Activated CD4-positive, alpha-beta T cell treated with anti-CD3 and anti-CD28 coated beads for 36 hours (primary cell): Measurements from ENCODE around the gene DNAI4. TPM values are rescaled to one million over a fixed set of nuclear protein-coding genes. Genes with fewer than 3 reads are reported as not detected.
"Not testable (repeated sequence)": the region's sequence is repeated elsewhere in the genome, so short reads cannot be mapped to it uniquely, and the experiment has no call there.

Source experiments
- ATAC-seq: fragments of 200-7000 bp; cut with Tn5 transposase; one replicate; pipeline ENCODE4 v1.10.0; 2021; ENCODE audit warnings: mild to moderate bottlenecking, moderate library complexity
- CTCF ChIA-PET: fragments of 350-600 bp; sonication (Branson Sonifier 250); formaldehyde crosslinking; loops from one replicate; lab custom pipeline; 2021; ENCODE audit warnings: antibody characterized with exemption; lab: Charles Lee
- POLR2A ChIA-PET: fragments of 350-600 bp; sonication (Branson Sonifier 250); formaldehyde crosslinking; loops from one replicate; lab custom pipeline; 2021; ENCODE audit warnings: antibody characterized with exemption, inconsistent platforms; lab: Charles Lee
- DNase-seq: peaks from one replicate; pipeline ENCODE4 v3.0.0-alpha.2; 2020
- H3K27ac Mint-ChIP-seq: one replicate; pipeline ENCODE4 v1.8.0; 2021; ENCODE audit warnings: mixed read lengths
- H3K27me3 Mint-ChIP-seq: one replicate; pipeline ENCODE4 v1.8.0; 2021; ENCODE audit warnings: mixed read lengths
- H3K36me3 Mint-ChIP-seq: one replicate; pipeline ENCODE4 v1.8.0; 2021; ENCODE audit warnings: low read depth, mixed read lengths
- H3K4me1 Mint-ChIP-seq: one replicate; pipeline ENCODE4 v1.8.0; 2021; ENCODE audit warnings: mixed read lengths
- H3K4me3 Mint-ChIP-seq: one replicate; pipeline ENCODE4 v1.8.0; 2021; ENCODE audit warnings: mild to moderate bottlenecking, moderate library complexity, mixed read lengths
- H3K9me3 Mint-ChIP-seq: one replicate; pipeline ENCODE4 v1.8.0; 2021; ENCODE audit warnings: low read depth, mixed read lengths
- intact Hi-C, 2 experiments: fragments of 100-400 bp; cut with DNase I in 1 of 2; cut with micrococcal nuclease in 1 of 2; formaldehyde crosslinking; loops; one replicate each; pipeline versions ENCODE4 v1.14.2 to v1.15.1; 2022 to 2024; cut with DNase I, micrococcal nuclease
- total RNA-seq, 2 experiments: library from RNA; stranded (reverse); gene quantifications; one replicate each; pipeline ENCODE4 v1.2.3, GENCODE V29; 2021

DNAI4 gene
- total RNA-seq, 2 experiments from 2014 or later = 0.87 to 3.6 TPM

DNA sequence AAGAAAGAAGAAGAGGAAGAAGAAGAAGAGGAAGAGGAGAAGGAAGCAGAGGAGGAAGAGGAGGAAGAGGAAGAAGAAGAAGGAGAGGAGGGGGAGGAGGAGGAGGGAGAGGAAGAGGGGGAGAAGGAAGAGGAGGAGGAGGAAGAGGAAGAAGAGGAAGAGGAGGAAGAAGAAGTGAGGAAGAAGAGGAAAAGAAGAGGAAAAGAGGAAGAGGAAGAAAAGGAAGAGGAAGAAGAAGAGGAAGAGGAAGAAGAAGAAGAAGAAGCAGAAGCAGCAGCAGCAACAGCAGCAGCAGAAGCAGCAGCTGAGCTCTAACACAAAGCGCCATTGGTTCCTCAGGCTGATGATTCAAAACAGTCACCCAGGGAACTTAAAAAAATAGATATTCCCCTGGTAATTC is 34.0 kb downstream of the DNAI4 start:
- DNase-seq (no peak), ATAC-seq (no peak)
- intact Hi-C loops = no loop called here
- no peaks in the 10 kb centered on the region for H3K36me3 Mint-ChIP-seq
- no peak overlapping the region for H3K27ac Mint-ChIP-seq
- H3K27me3 Mint-ChIP-seq = no peaks in the 10 kb centered on the region
- no peak overlapping the region for H3K4me3 Mint-ChIP-seq
- no peaks in the 10 kb centered on the region for H3K9me3 Mint-ChIP-seq
- ChIA-PET POLR2A (no interaction called here), CTCF (no interaction called here)
- H3K4me1 Mint-ChIP-seq = no peaks in the 10 kb centered on the region

GRCh38 chr1:66889030-66889429 is 35.6 kb downstream of the DNAI4 start:
- H3K36me3 Mint-ChIP-seq = no peaks in the 10 kb centered on the region
- ChIA-PET POLR2A (interaction anchor here (0.7 kb wide), 1 partner anchor 541 kb away, joined by 3 read pairs; the partner anchor contains the start of gene SERBP1), CTCF (no interaction called here)
- no peak overlapping the region for H3K4me3 Mint-ChIP-seq
- H3K27me3 Mint-ChIP-seq = no peaks in the 10 kb centered on the region
- intact Hi-C loops = no loop called here
- H3K9me3 Mint-ChIP-seq = no peaks in the 10 kb centered on the region
- H3K27ac Mint-ChIP-seq = no peak overlapping the region
- no peaks in the 10 kb centered on the region for H3K4me1 Mint-ChIP-seq
- DNase-seq (no peak), ATAC-seq (no peak)

DNA sequence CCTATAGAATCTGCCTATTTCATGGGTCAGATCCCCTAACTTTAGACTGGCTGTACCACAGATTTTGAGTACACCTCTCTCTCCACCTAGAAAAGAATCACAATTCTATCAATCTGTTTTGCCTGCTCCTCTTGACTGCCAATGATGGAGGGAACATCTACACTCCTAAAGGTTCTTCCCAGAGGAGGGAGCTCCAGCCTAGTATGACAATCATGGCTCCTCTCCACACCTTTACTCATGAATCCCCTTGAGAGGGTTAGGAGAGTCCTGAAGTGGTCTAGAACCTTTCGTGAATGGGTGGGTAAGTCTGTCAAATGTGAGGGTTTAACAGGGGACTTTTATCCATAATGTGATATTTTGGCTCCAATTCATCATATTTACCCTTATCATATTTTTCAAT is 48.0 kb downstream of the DNAI4 start:
- Mint-ChIP-seq H3K4me3 (no peak overlapping the region), H3K27ac (no peak overlapping the region), H3K4me1 (no peaks in the 10 kb centered on the region), H3K27me3 (no peaks in the 10 kb centered on the region), H3K9me3 (peaks cover 18% of the 10 kb centered on the region), H3K36me3 (peaks cover 7% of the 10 kb centered on the region)
- intact Hi-C loops = no loop called here
- CTCF ChIA-PET = no interaction called here
- DNase-seq = no peak
- ATAC-seq = no peak
- POLR2A ChIA-PET = no interaction called here

- DNase-seq (no peak), ATAC-seq (no peak)
- Mint-ChIP-seq H3K4me1 (no peaks in the 10 kb centered on the region), H3K4me3 (no peak overlapping the region), H3K36me3 (no peaks in the 10 kb centered on the region), H3K27ac (no peak overlapping the region), H3K27me3 (no peaks in the 10 kb centered on the region), H3K9me3 (peaks cover under 1% of the 10 kb centered on the region)
- ChIA-PET CTCF (interaction anchor here (0.8 to 1.2 kb wide), 3 partner anchors 29 to 148 kb away, joined by 3 to 5 read pairs (median 4); no protein-coding TSS in a partner anchor), POLR2A (no interaction called here)
- intact Hi-C loops = no loop called here
Measured at GRCh38 chr1:66873111-66873510, 51.5 kb downstream of the DNAI4 start.

- H3K4me3 Mint-ChIP-seq, H3K27ac Mint-ChIP-seq, DNase-seq, H3K4me1 Mint-ChIP-seq, ATAC-seq, H3K9me3 Mint-ChIP-seq, H3K27me3 Mint-ChIP-seq, H3K36me3 Mint-ChIP-seq, intact Hi-C loops, POLR2A ChIA-PET: not testable (repeated sequence)
- CTCF ChIA-PET = interaction anchor here (1.2 kb wide), 1 partner anchor 28 kb away, joined by 4 read pairs; no protein-coding TSS in a partner anchor
Measured at GRCh38 chr1:66872024-66872423, 52.6 kb downstream of the DNAI4 start.

- DNase-seq (no peak), ATAC-seq (no peak)
- H3K4me1 Mint-ChIP-seq = no peaks in the 10 kb centered on the region
- no peak overlapping the region for H3K4me3 Mint-ChIP-seq
- no peaks in the 10 kb centered on the region for H3K36me3 Mint-ChIP-seq
- H3K27ac Mint-ChIP-seq = no peak overlapping the region
- H3K27me3 Mint-ChIP-seq = no peaks in the 10 kb centered on the region
- intact Hi-C loops = no loop called here
- no peaks in the 10 kb centered on the region for H3K9me3 Mint-ChIP-seq
- ChIA-PET CTCF (no interaction called here), POLR2A (no interaction called here)
Measured at GRCh38 chr1:66867501-66867900, 57.2 kb downstream of the DNAI4 start.

- POLR2A ChIA-PET = no interaction called here
- Mint-ChIP-seq H3K27me3 (peaks cover 1% of the 10 kb centered on the region), H3K9me3 (no peaks in the 10 kb centered on the region), H3K4me3 (no peak overlapping the region), H3K27ac (no peak overlapping the region), H3K36me3 (no peaks in the 10 kb centered on the region), H3K4me1 (no peaks in the 10 kb centered on the region)
- CTCF ChIA-PET = interaction anchor here (0.6 to 0.8 kb wide), 2 partner anchors 59 to 135 kb away, joined by 3 read pairs; no protein-coding TSS in a partner anchor
- no peak for DNase-seq
- ATAC-seq = no peak
- intact Hi-C loops = loop anchor here in 1 of 2 experiments (2.0 kb wide), 1 partner anchor 66 kb away; no protein-coding TSS in a partner anchor
Measured at GRCh38 chr1:66860529-66860928, 64.1 kb downstream of the DNAI4 start.

GRCh38 chr1:66853379-66853778 is 71.3 kb downstream of the DNAI4 start:
- intact Hi-C loops = no loop called here
- ChIA-PET CTCF (no interaction called here), POLR2A (interaction anchor here (0.5 kb wide), 1 partner anchor 507 kb away, joined by 7 read pairs; no protein-coding TSS in a partner anchor)
- Mint-ChIP-seq H3K27me3 (no peaks in the 10 kb centered on the region), H3K4me3 (no peak overlapping the region), H3K4me1 (no peaks in the 10 kb centered on the region), H3K27ac (no peak overlapping the region), H3K36me3 (peaks cover 8% of the 10 kb centered on the region), H3K9me3 (peaks cover 15% of the 10 kb centered on the region)
- ATAC-seq (no peak), DNase-seq (no peak)

GRCh38 chr1:66852870-66853269 is 71.8 kb downstream of the DNAI4 start:
- intact Hi-C loops = no loop called here
- Mint-ChIP-seq H3K4me3 (no peak overlapping the region), H3K27me3 (no peaks in the 10 kb centered on the region), H3K27ac (no peak overlapping the region), H3K36me3 (peaks cover 8% of the 10 kb centered on the region), H3K9me3 (peaks cover 15% of the 10 kb centered on the region), H3K4me1 (no peaks in the 10 kb centered on the region)
- ChIA-PET POLR2A (no interaction called here), CTCF (no interaction called here)
- DNase-seq (no peak), ATAC-seq (no peak)

GRCh38 chr1:66850989-66851388 is 73.7 kb downstream of the DNAI4 start:
- DNase-seq (no peak), ATAC-seq (no peak)
- Mint-ChIP-seq H3K27ac (no peak overlapping the region), H3K9me3 (peaks cover 15% of the 10 kb centered on the region), H3K4me1 (no peaks in the 10 kb centered on the region), H3K36me3 (peaks cover 8% of the 10 kb centered on the region), H3K27me3 (no peaks in the 10 kb centered on the region), H3K4me3 (no peak overlapping the region)
- ChIA-PET POLR2A (no interaction called here), CTCF (interaction anchor here (0.7 kb wide), 1 partner anchor 34 kb away, joined by 3 read pairs; no protein-coding TSS in a partner anchor)
- intact Hi-C loops = no loop called here

DNA sequence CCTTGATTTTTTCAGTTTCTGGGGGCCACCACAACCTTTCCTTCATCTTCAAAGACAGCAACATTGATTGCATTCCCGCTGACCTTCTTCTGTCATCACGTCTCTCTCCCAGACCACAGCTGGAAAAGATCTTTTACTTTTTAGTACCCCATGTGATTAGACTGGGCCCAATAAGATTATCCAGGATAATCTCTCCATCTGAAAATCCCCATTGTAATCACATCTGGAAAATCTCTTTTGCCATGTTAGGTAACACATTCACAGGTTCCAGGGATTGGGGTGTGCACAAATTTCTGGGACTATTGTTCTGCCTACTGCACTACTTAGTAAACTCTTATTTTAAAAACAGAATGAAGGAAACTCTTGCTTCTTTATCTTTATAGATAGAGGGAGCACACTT is 76.5 kb downstream of the DNAI4 start:
- intact Hi-C loops = no loop called here
- CTCF ChIA-PET = no interaction called here

DNA sequence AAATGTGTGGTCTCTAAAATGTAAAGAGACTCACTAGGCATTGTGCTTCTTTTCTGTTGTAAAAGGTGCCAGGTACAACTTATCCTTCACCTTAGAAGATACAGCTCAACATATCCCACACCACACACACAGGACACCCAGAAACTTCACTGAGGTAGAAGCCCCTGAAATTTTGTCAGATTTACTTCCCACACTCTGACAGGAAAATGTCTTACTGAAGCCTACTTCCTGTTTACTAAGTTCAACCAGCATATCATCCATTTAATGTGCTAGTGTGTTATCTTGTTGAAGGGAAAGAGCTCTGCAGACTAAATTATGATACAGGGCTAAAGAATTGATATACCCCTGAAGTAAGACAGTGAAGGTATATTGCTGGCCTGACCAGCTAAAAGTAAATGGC is 83.7 kb downstream of the DNAI4 start:
- intact Hi-C loops = no loop called here
- Mint-ChIP-seq H3K36me3 (peaks cover 2% of the 10 kb centered on the region), H3K9me3 (peaks cover 3% of the 10 kb centered on the region), H3K4me3 (no peak overlapping the region), H3K4me1 (peaks cover 13% of the 10 kb centered on the region), H3K27ac (peak overlapping the region; percentile 52), H3K27me3 (no peaks in the 10 kb centered on the region)
- DNase-seq (no peak), ATAC-seq (no peak)
- POLR2A ChIA-PET = interaction anchor here (0.5 kb wide), 1 partner anchor 120 kb away, joined by 3 read pairs; no protein-coding TSS in a partner anchor
- CTCF ChIA-PET = interaction anchor here (0.6 to 0.7 kb wide), 2 partner anchors 591 to 1280 kb away, joined by 3 to 4 read pairs; no protein-coding TSS in a partner anchor

More for the DNA sequence above, 76.5 kb downstream of the DNAI4 start:
- H3K9me3 Mint-ChIP-seq = peaks cover 15% of the 10 kb centered on the region
- no peak overlapping the region for H3K27ac Mint-ChIP-seq
- POLR2A ChIA-PET = no interaction called here
- DNase-seq (no peak), ATAC-seq (no peak)
- H3K36me3 Mint-ChIP-seq = peaks cover 8% of the 10 kb centered on the region
- H3K4me1 Mint-ChIP-seq = no peaks in the 10 kb centered on the region
- H3K27me3 Mint-ChIP-seq = no peaks in the 10 kb centered on the region
- H3K4me3 Mint-ChIP-seq = no peak overlapping the region
